Nephron (organoid): ENCODE results near the gene PHLDB3.
"Not testable (repeated sequence)": the region's sequence is repeated elsewhere in the genome, so short reads cannot be mapped to it uniquely, and the experiment has no call there.

ENCODE experiments used
- H3K27ac Mint-ChIP-seq, 3 experiments: 2 replicates each; pipeline ENCODE4 v1.8.0; 2020; ENCODE audit warnings: mixed read lengths in 3 of 3, mild to moderate bottlenecking in 2 of 3, moderate library complexity in 1 of 3
- H3K27me3 Mint-ChIP-seq: 2 replicates; pipeline ENCODE4 v1.8.0; 2021; ENCODE audit warnings: low read depth, mild to moderate bottlenecking, moderate library complexity, mixed read lengths
- H3K36me3 Mint-ChIP-seq: 2 replicates; pipeline ENCODE4 v1.8.0; 2020; ENCODE audit warnings: low read depth, mixed read lengths
- H3K4me1 Mint-ChIP-seq: 2 replicates; pipeline ENCODE4 v1.8.0; 2020; ENCODE audit warnings: mixed read lengths
- H3K4me3 Mint-ChIP-seq, 3 experiments: 2 replicates each; pipeline ENCODE4 v1.8.0; 2020; ENCODE audit warnings: mild to moderate bottlenecking in 3 of 3, mixed read lengths in 3 of 3, moderate library complexity in 2 of 3
- H3K9me3 Mint-ChIP-seq: 2 replicates; pipeline ENCODE4 v1.8.0; 2020; ENCODE audit warnings: mixed read lengths
- CTCF ChIP-seq, 3 experiments: fragments of 200-600 bp; sonication (generic); IDR thresholded peaks; one replicate each; pipeline ENCODE4 v1.5.0; 2021; ENCODE audit warnings: antibody characterized with exemption in 3 of 3; ENCODE audit not compliant: unreplicated experiment in 3 of 3

The PHLDB3 gene

GRCh38 chr19:43548706-43549105 is 44.2 kb upstream of the PHLDB3 start:
- Mint-ChIP-seq H3K27me3 (no peaks in the 10 kb centered on the region), H3K9me3 (no peaks in the 10 kb centered on the region), H3K36me3 (peaks cover 55% of the 10 kb centered on the region), H3K27ac (no peak overlapping the region), H3K4me1 (no peaks in the 10 kb centered on the region), H3K4me3 (no peak overlapping the region)
- no peak for TF ChIP-seq CTCF (IDR thresholded peaks at IDR 0.05; ENCODE audit: unreplicated experiment in 3 of 3)

DNA sequence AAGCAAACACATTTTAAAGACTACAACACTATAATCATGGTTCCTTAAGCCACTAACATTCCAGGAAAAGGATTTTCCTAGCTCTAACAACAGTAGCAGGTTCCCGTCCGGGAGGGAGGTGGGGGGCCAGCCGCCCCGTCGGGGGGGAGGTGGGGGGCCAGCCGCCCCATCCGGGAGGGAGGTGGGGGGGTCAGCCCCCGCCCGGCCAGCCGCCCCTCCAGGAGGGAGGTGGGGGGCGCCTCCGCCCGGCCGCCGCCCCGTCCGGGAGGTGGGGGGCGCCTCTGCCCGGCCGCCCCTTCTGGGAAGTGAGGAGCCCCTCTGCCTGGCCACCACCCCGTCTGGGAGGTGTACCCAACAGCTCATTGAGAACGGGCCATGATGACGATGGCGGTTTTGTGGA is 43.4 kb upstream of the PHLDB3 start:
- not testable (repeated sequence) for H3K4me3 Mint-ChIP-seq, H3K9me3 Mint-ChIP-seq, H3K27ac Mint-ChIP-seq, H3K4me1 Mint-ChIP-seq, H3K27me3 Mint-ChIP-seq
- peaks cover 63% of the 10 kb centered on the region for H3K36me3 Mint-ChIP-seq

GRCh38 chr19:43546581-43546980 is 42.0 kb upstream of the PHLDB3 start:
- peaks cover 67% of the 10 kb centered on the region for H3K36me3 Mint-ChIP-seq
- no peaks in the 10 kb centered on the region for H3K9me3 Mint-ChIP-seq
- no peak overlapping the region for H3K27ac Mint-ChIP-seq
- no peaks in the 10 kb centered on the region for H3K27me3 Mint-ChIP-seq
- H3K4me1 Mint-ChIP-seq, result no peaks in the 10 kb centered on the region
- H3K4me3 Mint-ChIP-seq, result no peak overlapping the region
- no peak for TF ChIP-seq CTCF (IDR thresholded peaks at IDR 0.05; ENCODE audit: unreplicated experiment in 3 of 3)

DNA sequence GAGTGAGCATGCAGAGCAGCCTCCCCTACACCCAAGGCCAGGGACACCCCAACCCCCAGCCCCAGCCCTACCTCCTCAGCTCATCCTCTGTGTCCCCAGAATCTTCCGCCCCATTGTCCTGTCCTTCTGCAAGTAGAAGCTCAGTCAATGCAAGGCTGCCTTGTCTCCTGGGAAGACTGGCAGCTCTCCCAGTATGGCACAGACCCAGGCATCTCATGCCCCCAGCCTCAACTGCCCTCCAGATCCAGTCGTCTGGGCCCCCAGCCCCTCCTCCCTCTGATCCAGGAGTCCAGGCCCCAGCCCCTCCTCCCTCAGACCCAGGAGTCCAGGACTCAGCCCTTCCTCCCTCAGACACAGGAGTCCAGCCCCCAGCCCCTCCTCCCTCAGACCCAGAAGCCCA is 41.4 kb upstream of the PHLDB3 start:
- H3K9me3 Mint-ChIP-seq, result no peaks in the 10 kb centered on the region

DNA sequence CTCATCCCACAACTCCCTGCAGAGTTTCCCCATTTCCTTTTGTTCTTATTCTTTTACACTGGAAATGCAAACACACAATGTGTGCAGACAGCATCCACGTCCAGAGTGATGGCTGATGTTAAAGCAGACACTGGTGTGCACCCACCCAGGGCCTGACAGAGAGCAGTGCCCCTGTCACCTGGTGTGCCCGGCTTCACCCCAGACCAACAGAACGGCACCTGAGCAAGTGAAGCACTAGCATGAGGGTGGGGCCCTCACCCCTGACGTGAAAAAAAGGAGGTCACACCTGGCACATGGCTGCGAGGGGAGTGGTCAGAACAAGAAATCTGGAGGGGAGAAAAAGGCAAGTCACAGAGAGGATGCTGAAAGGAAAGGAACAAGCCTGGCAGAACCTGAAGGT is 40.7 kb upstream of the PHLDB3 start:
- Mint-ChIP-seq H3K4me1 (no peaks in the 10 kb centered on the region), H3K4me3 (no peak overlapping the region), H3K36me3 (peaks cover 67% of the 10 kb centered on the region), H3K27me3 (no peaks in the 10 kb centered on the region), H3K27ac (no peak overlapping the region), H3K9me3 (no peaks in the 10 kb centered on the region)
- no peak for TF ChIP-seq CTCF (IDR thresholded peaks at IDR 0.05; ENCODE audit: unreplicated experiment in 3 of 3)

More for the DNA sequence above, 41.4 kb upstream of the PHLDB3 start:
- Mint-ChIP-seq H3K27ac (no peak overlapping the region), H3K27me3 (no peaks in the 10 kb centered on the region), H3K36me3 (peaks cover 67% of the 10 kb centered on the region), H3K4me3 (no peak overlapping the region), H3K4me1 (no peaks in the 10 kb centered on the region)
- no peak for TF ChIP-seq CTCF (IDR thresholded peaks at IDR 0.05; ENCODE audit: unreplicated experiment in 3 of 3)

- H3K4me1 Mint-ChIP-seq, result no peaks in the 10 kb centered on the region
Observed at GRCh38 chr19:43544077-43544476, 39.5 kb upstream of the PHLDB3 start.

More at GRCh38 chr19:43544077-43544476, 39.5 kb upstream of the PHLDB3 start:
- TF ChIP-seq CTCF (IDR thresholded peaks at IDR 0.05; ENCODE audit: unreplicated experiment in 3 of 3), result no peak
- Mint-ChIP-seq H3K27me3 (no peaks in the 10 kb centered on the region), H3K9me3 (peaks cover 3% of the 10 kb centered on the region), H3K4me3 (no peak overlapping the region), H3K27ac (no peak overlapping the region), H3K36me3 (peaks cover 68% of the 10 kb centered on the region)
